ENCODE data around the gene HHAT.
"Not testable (repeated sequence)": the region's sequence is repeated elsewhere in the genome, so short reads cannot be mapped to it uniquely, and the experiment has no call there.

HHAT gene

DNA sequence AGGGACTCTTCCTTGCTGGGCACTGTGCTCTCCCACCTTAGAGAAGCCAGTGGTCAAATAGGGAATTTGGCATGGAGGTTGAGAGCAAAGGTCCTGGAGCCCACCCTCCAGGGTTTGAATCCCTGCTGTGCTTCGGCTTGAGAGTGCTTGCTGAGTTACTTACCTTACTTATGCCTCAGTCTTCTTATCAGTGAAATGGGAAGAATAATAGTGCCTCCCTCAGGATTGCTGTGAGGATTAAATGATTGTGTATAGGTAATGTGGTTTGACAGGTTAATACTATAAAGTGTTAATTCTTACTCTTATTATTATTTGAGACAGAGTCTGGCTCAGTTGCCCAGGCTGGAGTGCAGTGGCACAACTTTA lies 79.2 kb downstream of the HHAT start:
- peaks cover 3% of the 10 kb centered on the region for H3K27me3 Mint-ChIP-seq
- H3K4me1 Mint-ChIP-seq (ENCODE audit: low read depth), result peaks cover 1% of the 10 kb centered on the region
- H3K27ac Mint-ChIP-seq, result no peak overlapping the region
- no peak overlapping the region for H3K4me3 Mint-ChIP-seq
- DNase-seq, result no peak
- H3K9me3 Mint-ChIP-seq, result no peaks in the 10 kb centered on the region
- H3K36me3 Mint-ChIP-seq (ENCODE audit: low read depth), result no peaks in the 10 kb centered on the region

DNA sequence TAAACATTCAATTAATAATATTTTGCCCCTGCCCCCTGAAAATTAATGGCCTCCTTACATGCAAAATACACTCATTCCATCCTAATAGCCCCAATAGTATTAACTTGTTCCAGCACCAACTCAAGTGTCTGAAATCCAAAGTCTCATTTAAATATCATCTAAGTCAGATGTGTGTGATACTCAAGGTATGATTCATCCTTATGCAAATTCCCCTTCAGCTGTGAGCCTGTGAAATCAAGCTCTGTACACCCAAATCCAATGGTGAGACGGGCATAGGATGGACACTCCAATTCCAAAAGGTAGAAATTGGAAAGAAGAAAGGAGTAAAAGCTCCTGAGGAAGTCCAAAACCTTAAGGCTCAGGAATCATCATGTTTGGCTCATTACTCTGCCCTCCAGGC lies 83.5 kb downstream of the HHAT start:
- no peak for DNase-seq
- Mint-ChIP-seq H3K27me3 (no peaks in the 10 kb centered on the region), H3K27ac (no peak overlapping the region)

GRCh38 chr1:210413951-210414350 lies 85.2 kb downstream of the HHAT start:
- DNase-seq, result no peak
- H3K36me3 Mint-ChIP-seq (ENCODE audit: low read depth), result no peaks in the 10 kb centered on the region
- H3K27me3 Mint-ChIP-seq, result no peaks in the 10 kb centered on the region
- H3K4me3 Mint-ChIP-seq, result no peak overlapping the region
- no peak overlapping the region for H3K27ac Mint-ChIP-seq
- H3K9me3 Mint-ChIP-seq, result no peaks in the 10 kb centered on the region
- peaks cover 1% of the 10 kb centered on the region for H3K4me1 Mint-ChIP-seq (ENCODE audit: low read depth)

More for the DNA sequence above, 83.5 kb downstream of the HHAT start:
- Mint-ChIP-seq H3K9me3 (no peaks in the 10 kb centered on the region), H3K4me1 (ENCODE audit: low read depth) (peaks cover 1% of the 10 kb centered on the region), H3K36me3 (ENCODE audit: low read depth) (no peaks in the 10 kb centered on the region), H3K4me3 (no peak overlapping the region)

- Mint-ChIP-seq H3K4me3 (no peak overlapping the region), H3K27ac (no peak overlapping the region), H3K27me3 (no peaks in the 10 kb centered on the region), H3K9me3 (no peaks in the 10 kb centered on the region), H3K4me1 (ENCODE audit: low read depth) (peaks cover 1% of the 10 kb centered on the region), H3K36me3 (ENCODE audit: low read depth) (no peaks in the 10 kb centered on the region)
- no peak for DNase-seq
These were observed 87.2 kb downstream of the HHAT start for GRCh38 chr1:210415846-210416448.

- Mint-ChIP-seq H3K36me3 (ENCODE audit: low read depth) (no peaks in the 10 kb centered on the region), H3K27ac (no peak overlapping the region), H3K4me3 (no peak overlapping the region), H3K9me3 (no peaks in the 10 kb centered on the region), H3K4me1 (ENCODE audit: low read depth) (peaks cover 1% of the 10 kb centered on the region), H3K27me3 (no peaks in the 10 kb centered on the region)
- no peak for DNase-seq
These were observed 88.0 kb downstream of the HHAT start for GRCh38 chr1:210416681-210417080.

GRCh38 chr1:210417881-210418280 lies 89.2 kb downstream of the HHAT start:
- H3K4me1 Mint-ChIP-seq (ENCODE audit: low read depth), result no peaks in the 10 kb centered on the region
- no peak overlapping the region for H3K27ac Mint-ChIP-seq
- H3K27me3 Mint-ChIP-seq, result no peaks in the 10 kb centered on the region
- no peak for DNase-seq
- no peaks in the 10 kb centered on the region for H3K36me3 Mint-ChIP-seq (ENCODE audit: low read depth)
- H3K9me3 Mint-ChIP-seq, result no peaks in the 10 kb centered on the region
- H3K4me3 Mint-ChIP-seq, result no peak overlapping the region

GRCh38 chr1:210418863-210419650 lies 90.4 kb downstream of the HHAT start:
- no peaks in the 10 kb centered on the region for H3K27me3 Mint-ChIP-seq
- H3K36me3 Mint-ChIP-seq (ENCODE audit: low read depth), result no peaks in the 10 kb centered on the region
- no peaks in the 10 kb centered on the region for H3K9me3 Mint-ChIP-seq
- H3K4me1 Mint-ChIP-seq (ENCODE audit: low read depth), result no peaks in the 10 kb centered on the region
- no peak for DNase-seq
- no peak overlapping the region for H3K27ac Mint-ChIP-seq
- H3K4me3 Mint-ChIP-seq, result no peak overlapping the region

DNA sequence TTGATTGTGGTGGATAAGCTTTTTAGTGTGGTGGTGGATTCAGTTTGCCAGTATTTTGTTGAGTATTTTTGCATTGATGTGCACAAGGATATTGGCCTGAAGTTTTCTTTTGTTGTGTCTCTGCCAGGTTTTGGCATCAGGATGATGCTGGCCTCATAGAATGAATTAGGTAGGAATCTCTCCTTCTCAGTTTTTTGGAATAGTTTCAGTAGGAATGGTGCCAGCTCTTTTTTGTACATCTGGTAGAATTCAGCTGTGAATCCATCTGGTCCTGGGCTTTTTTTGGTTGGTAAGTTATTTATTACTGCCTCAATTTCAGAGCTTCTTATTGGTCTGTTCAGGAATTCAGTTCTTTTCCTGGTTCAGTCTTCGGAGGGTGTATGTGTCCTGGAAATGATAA lies 98.0 kb downstream of the HHAT start:
- H3K27me3 Mint-ChIP-seq; H3K36me3 Mint-ChIP-seq (ENCODE audit: low read depth); DNase-seq; H3K27ac Mint-ChIP-seq; H3K9me3 Mint-ChIP-seq; H3K4me3 Mint-ChIP-seq; H3K4me1 Mint-ChIP-seq (ENCODE audit: low read depth): not testable (repeated sequence)

DNA sequence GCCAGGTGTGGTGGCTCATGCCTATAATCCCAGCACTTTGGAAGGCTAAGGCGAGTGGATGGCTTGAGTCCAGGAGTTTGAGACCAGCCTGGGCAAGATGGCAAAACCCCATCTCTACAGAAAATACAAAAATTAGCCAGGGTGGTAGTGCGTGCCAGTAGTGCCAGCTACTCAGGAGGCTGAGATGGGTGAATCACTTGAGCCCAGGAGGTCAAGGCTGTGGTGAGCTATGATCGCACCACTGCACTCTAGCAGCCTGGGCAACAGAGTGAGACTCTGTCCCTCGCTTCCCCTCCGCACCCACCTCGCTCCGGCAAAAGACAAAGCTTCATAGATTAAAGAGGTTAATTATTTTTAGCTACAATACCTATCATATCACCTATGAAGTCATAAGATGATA lies 100.0 kb downstream of the HHAT start:
- no peak for DNase-seq
- Mint-ChIP-seq H3K4me1 (ENCODE audit: low read depth) (no peaks in the 10 kb centered on the region), H3K4me3 (no peak overlapping the region), H3K36me3 (ENCODE audit: low read depth) (no peaks in the 10 kb centered on the region), H3K27me3 (no peaks in the 10 kb centered on the region), H3K9me3 (no peaks in the 10 kb centered on the region), H3K27ac (no peak overlapping the region)

DNA sequence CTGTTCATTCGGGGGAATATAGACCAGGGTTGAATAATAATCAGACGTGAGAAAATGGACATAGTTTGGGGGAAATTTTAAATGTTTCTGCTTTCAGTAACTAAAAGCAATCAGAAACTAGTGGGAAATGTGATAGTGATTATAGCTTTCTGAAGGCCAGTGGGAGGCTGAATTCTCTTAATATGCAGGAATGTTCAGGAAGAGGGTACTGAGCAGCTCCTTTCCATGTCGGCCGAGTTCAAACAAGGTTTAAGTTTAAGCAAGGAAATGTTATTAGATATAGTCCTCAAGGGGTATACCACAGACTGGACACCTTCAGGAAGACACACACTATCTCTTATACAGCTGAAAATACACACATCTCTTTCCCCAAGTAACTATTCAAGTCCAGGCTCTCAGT lies 105.5 kb downstream of the HHAT start:
- H3K36me3 Mint-ChIP-seq (ENCODE audit: low read depth), result no peaks in the 10 kb centered on the region
- no peak overlapping the region for H3K4me3 Mint-ChIP-seq
- H3K27ac Mint-ChIP-seq, result no peak overlapping the region
- H3K9me3 Mint-ChIP-seq, result no peaks in the 10 kb centered on the region
- H3K27me3 Mint-ChIP-seq, result no peaks in the 10 kb centered on the region
- no peak for DNase-seq
- H3K4me1 Mint-ChIP-seq (ENCODE audit: low read depth), result no peaks in the 10 kb centered on the region

GRCh38 chr1:210437111-210437510 lies 108.4 kb downstream of the HHAT start:
- Mint-ChIP-seq H3K9me3 (no peaks in the 10 kb centered on the region), H3K4me1 (ENCODE audit: low read depth) (no peaks in the 10 kb centered on the region), H3K36me3 (ENCODE audit: low read depth) (no peaks in the 10 kb centered on the region), H3K4me3 (no peak overlapping the region), H3K27ac (no peak overlapping the region), H3K27me3 (no peaks in the 10 kb centered on the region)
- DNase-seq, result no peak

- Mint-ChIP-seq H3K27ac (no peak overlapping the region), H3K27me3 (no peaks in the 10 kb centered on the region), H3K9me3 (no peaks in the 10 kb centered on the region), H3K4me1 (ENCODE audit: low read depth) (no peaks in the 10 kb centered on the region), H3K36me3 (ENCODE audit: low read depth) (no peaks in the 10 kb centered on the region), H3K4me3 (no peak overlapping the region)
- DNase-seq, result no peak
These were observed 109.1 kb downstream of the HHAT start for GRCh38 chr1:210437781-210438180.

- Mint-ChIP-seq H3K27ac (no peak overlapping the region), H3K4me3 (no peak overlapping the region), H3K9me3 (no peaks in the 10 kb centered on the region), H3K4me1 (ENCODE audit: low read depth) (no peaks in the 10 kb centered on the region), H3K27me3 (no peaks in the 10 kb centered on the region), H3K36me3 (ENCODE audit: low read depth) (no peaks in the 10 kb centered on the region)
- DNase-seq, result no peak
These were observed 110.5 kb downstream of the HHAT start for GRCh38 chr1:210438928-210439841.

DNA sequence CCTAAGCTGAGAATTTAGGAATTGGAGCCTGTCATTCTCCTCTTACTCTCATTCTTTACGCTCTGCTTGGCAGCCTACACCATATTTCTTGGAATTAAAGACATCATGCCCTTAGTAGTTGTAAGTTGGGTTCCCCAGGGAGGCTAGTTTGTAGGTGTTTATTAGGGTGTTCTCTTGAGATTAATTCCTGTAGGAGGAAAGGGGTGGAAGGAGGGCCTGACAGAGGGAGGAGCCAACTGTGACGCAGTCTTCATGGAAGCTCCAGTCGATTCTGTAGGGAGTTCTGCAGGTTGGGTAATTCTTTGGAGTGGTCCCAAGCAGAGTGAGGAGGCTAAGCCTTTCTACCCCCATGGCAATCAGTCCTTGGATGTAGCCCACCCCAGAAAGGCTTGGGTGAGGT lies 111.4 kb downstream of the HHAT start:
- Mint-ChIP-seq H3K9me3 (no peaks in the 10 kb centered on the region), H3K4me1 (ENCODE audit: low read depth) (peaks cover 2% of the 10 kb centered on the region), H3K36me3 (ENCODE audit: low read depth) (no peaks in the 10 kb centered on the region), H3K27me3 (no peaks in the 10 kb centered on the region), H3K4me3 (no peak overlapping the region), H3K27ac (no peak overlapping the region)
- DNase-seq, result no peak

- H3K36me3 Mint-ChIP-seq (ENCODE audit: low read depth), result no peaks in the 10 kb centered on the region
- peaks cover 10% of the 10 kb centered on the region for H3K4me1 Mint-ChIP-seq (ENCODE audit: low read depth)
- H3K27ac Mint-ChIP-seq, result no peak overlapping the region
- DNase-seq, result no peak
- no peaks in the 10 kb centered on the region for H3K27me3 Mint-ChIP-seq
- no peaks in the 10 kb centered on the region for H3K9me3 Mint-ChIP-seq
- no peak overlapping the region for H3K4me3 Mint-ChIP-seq
These were observed 112.3 kb downstream of the HHAT start for GRCh38 chr1:210441028-210441427.
